Endothelial cell of umbilical vein (primary cell): ENCODE results near the gene FMNL2. TPM values are rescaled to one million over a fixed set of nuclear protein-coding genes. Genes with fewer than 3 reads are reported as not detected.

Experiments
- BruUV-seq: library from RNA; stranded (reverse); fragments of 400-500 nt; replicated peaks from 2 replicates; lab custom pipeline; 2021; lab: Mats Ljungman, UMichigan
- CTCF ChIA-PET: fragments of 300-600, 350-600 bp; sonication (Branson Sonifier 250); formaldehyde crosslinking; loops from one replicate; lab custom pipeline; 2021; ENCODE audit warnings: antibody characterized with exemption, inconsistent platforms; lab: Charles Lee
- POLR2A ChIA-PET: fragments of 300-600, 350-600 bp; sonication (Branson Sonifier 250); formaldehyde crosslinking; loops from one replicate; lab custom pipeline; 2021; ENCODE audit warnings: antibody characterized with exemption, inconsistent platforms; lab: Charles Lee
- DNase-seq: peaks from one replicate; pipeline ENCODE4 v3.0.0-alpha.2; 2011; ENCODE audit warnings: low read depth, low spot score
- FAIRE-seq: peaks from 2 replicates; lab custom pipeline; 2011; peaks lifted over from hg19 to GRCh38; lab: Jason Lieb, UNC
- H2AFZ ChIP-seq: 2 replicates; pipeline ENCODE4 v1.6.0; 2012; ENCODE audit warnings: low read depth, low read length, control low read depth, inconsistent platforms
- H3K27ac ChIP-seq: 2 replicates; pipeline ENCODE4 v1.5.1; 2011; ENCODE audit warnings: low read depth, mild to moderate bottlenecking, control low read depth, low read length, moderate library complexity; ENCODE audit not compliant: insufficient read depth
- H3K27me3 ChIP-seq, 2 experiments: 2 replicates each; pipeline versions ENCODE4 v1.6.0 to v1.6.1; 2011; ENCODE audit warnings: low read length in 2 of 2, mixed read lengths in 1 of 2; ENCODE audit not compliant: control insufficient read depth in 2 of 2, insufficient read depth in 2 of 2
- H3K36me3 ChIP-seq, 2 experiments: 2 replicates in 1 of 2; 3 replicates in 1 of 2; pipeline ENCODE4 v1.5.1; 2011; ENCODE audit warnings: low read length in 2 of 2, mild to moderate bottlenecking in 1 of 2, moderate library complexity in 1 of 2; ENCODE audit not compliant: control insufficient read depth in 2 of 2, insufficient read depth in 2 of 2; ENCODE audit errors: extremely low read depth in 1 of 2
- H3K4me1 ChIP-seq: 3 replicates; pipeline ENCODE4 v1.5.1; 2011; ENCODE audit warnings: mild to moderate bottlenecking, low read length; ENCODE audit not compliant: control insufficient read depth, insufficient read depth; ENCODE audit errors: extremely low read depth
- H3K4me2 ChIP-seq: 2 replicates; pipeline ENCODE4 v1.6.1; 2011; ENCODE audit warnings: low read length, control low read depth, mixed read lengths; ENCODE audit not compliant: insufficient read depth
- H3K4me3 ChIP-seq, 3 experiments: fragments of 200-600 bp in 1 of 3; sonication (generic), shearing (Covaris generic) in 1 of 3; replicated peaks in 1 of 3; 2 replicates each; pipeline ENCODE4 v1.5.1; 2011 to 2016; ENCODE audit warnings: control low read depth in 3 of 3, low read length in 3 of 3, mild to moderate bottlenecking in 2 of 3, inconsistent platforms in 1 of 3, low read depth in 1 of 3, moderate library complexity in 1 of 3; ENCODE audit not compliant: insufficient read depth in 1 of 3
- H3K79me2 ChIP-seq: 2 replicates; pipeline ENCODE4 v1.6.0; 2012; ENCODE audit warnings: low read length, inconsistent platforms; ENCODE audit not compliant: control insufficient read depth, insufficient read depth
- H3K9ac ChIP-seq: replicated peaks from 2 replicates; pipeline ENCODE3; 2011; ENCODE audit warnings: low read length, control low read depth; ENCODE audit not compliant: insufficient read depth; ENCODE audit errors: extremely low read depth
- H3K9me1 ChIP-seq: replicated peaks from 3 replicates; pipeline ENCODE4 v1.6.0; 2011; ENCODE audit warnings: mild to moderate bottlenecking, low read length; ENCODE audit not compliant: control insufficient read depth, insufficient read depth; ENCODE audit errors: extremely low read depth
- H3K9me3 ChIP-seq: replicated peaks from 2 replicates; pipeline ENCODE4 v1.5.1; 2012; ENCODE audit warnings: low read length, inconsistent platforms; ENCODE audit not compliant: control insufficient read depth, insufficient read depth
- H4K20me1 ChIP-seq: replicated peaks from 2 replicates; pipeline ENCODE3; 2011; ENCODE audit warnings: mild to moderate bottlenecking, low read length; ENCODE audit not compliant: control insufficient read depth, insufficient read depth; ENCODE audit errors: extremely low read depth
- CTCF ChIP-seq, 2 donors: IDR thresholded peaks; 1 replicate in 1 of 2; 2 replicates in 1 of 2; pipeline ENCODE4 v1.5.1; 2011; ENCODE audit warnings: low read length in 2 of 2, mild to moderate bottlenecking in 2 of 2, moderate library complexity in 2 of 2, control low read depth in 1 of 2, inconsistent platforms in 1 of 2, low read depth in 1 of 2; ENCODE audit not compliant: insufficient read depth in 1 of 2; ENCODE audit errors: extremely low read depth in 1 of 2
- EZH2 ChIP-seq: IDR thresholded peaks from 2 replicates; pipeline ENCODE4 v1.6.1; 2012; ENCODE audit warnings: borderline replicate concordance, low read depth, mild to moderate bottlenecking, moderate library complexity, low read length, inconsistent platforms; ENCODE audit not compliant: severe bottlenecking
- FOS ChIP-seq: IDR thresholded peaks from 2 replicates; pipeline ENCODE4 v1.6.1; 2011; ENCODE audit warnings: mild to moderate bottlenecking, low read length, moderate library complexity, borderline replicate concordance; ENCODE audit not compliant: insufficient read depth
- GATA2 ChIP-seq: IDR thresholded peaks from 2 replicates; pipeline ENCODE4 v1.7.0; 2011; ENCODE audit warnings: low read depth, mild to moderate bottlenecking, moderate library complexity, mixed read lengths, low read length; ENCODE audit not compliant: insufficient read length, insufficient read depth
- JUN ChIP-seq: IDR thresholded peaks from 2 replicates; pipeline ENCODE4 v1.6.1; 2011; ENCODE audit warnings: borderline replicate concordance, low read depth; ENCODE audit not compliant: insufficient read length, insufficient read depth
- MAX ChIP-seq: IDR thresholded peaks from 2 replicates; pipeline ENCODE4 v1.6.1; 2011; ENCODE audit not compliant: insufficient read depth, insufficient read length
- MYC ChIP-seq: IDR thresholded peaks from one replicate; pipeline ENCODE4 v1.6.1; 2011; ENCODE audit warnings: mild to moderate bottlenecking, low read depth, low read length
- POLR2A ChIP-seq: IDR thresholded peaks from 2 replicates; pipeline ENCODE4 v1.6.1; 2012; ENCODE audit warnings: low read depth, mild to moderate bottlenecking, control low read depth, low read length
- POLR2AphosphoS5 ChIP-seq: IDR thresholded peaks from 2 replicates; pipeline ENCODE4 v1.6.1; 2012; ENCODE audit warnings: low read depth, mild to moderate bottlenecking, control low read depth, low read length, moderate library complexity; ENCODE audit not compliant: insufficient read depth
- dilution Hi-C: fragments of 300-500 bp; cut with MboI; formaldehyde crosslinking; loops from one replicate; pipeline ENCODE4 v1.15.0; 2019; ENCODE audit warnings: low sequenced_read_pairs; ENCODE audit not compliant: extremely low pct_ligation_motif_present
- intact Hi-C: fragments of 100-400 bp; cut with micrococcal nuclease; formaldehyde crosslinking; loops from one replicate; pipeline ENCODE4 v1.10.0; 2022
- polyA plus RNA-seq, 4 experiments: library from polyadenylated mRNA; depleted of rRNA in 3 of 4; stranded (reverse) in 3 of 4; unstranded in 1 of 4; fragments of >200 nt; gene quantifications; 2 replicates each; pipeline versions ENCODE4 v1.2.1 to v1.2.3, GENCODE V29; 2011 to 2012; ENCODE audit warnings: missing spikeins in 1 of 4
- total RNA-seq: library from RNA; stranded (reverse); gene quantifications from 2 replicates; pipeline ENCODE4 v1.2.3, GENCODE V29; 2021

The FMNL2 gene
- total and polyA plus RNA-seq, 2 donors (not counting 3 experiments of a cell fraction or from before 2014, with no cell fraction given): 8.3 to 28.0 TPM

GRCh38 chr2:152542995-152543481 lies 208.1 kb downstream of the FMNL2 start:
- DNase-seq (peak; percentile 93), FAIRE-seq (peak; percentile 87)
- Histone ChIP-seq H2AFZ (no peak overlapping the region), H3K4me3 (no peak overlapping the region), H3K9me3 (no peaks in the 10 kb centered on the region), H3K79me2 (no peaks in the 10 kb centered on the region), H3K27ac (peak overlapping the region; percentile 89), H3K9ac (peak overlapping the region; percentile 70), H4K20me1 (no peaks in the 10 kb centered on the region), H3K27me3 (no peaks in the 10 kb centered on the region), H3K4me1 (peaks cover 26% of the 10 kb centered on the region), H3K9me1 (no peaks in the 10 kb centered on the region), H3K4me2 (peak overlapping the region; percentile 54), H3K36me3 (no peaks in the 10 kb centered on the region)
- ChIA-PET CTCF (interaction anchor here (0.6 to 2.7 kb wide), 7 partner anchors 10 to 367 kb away, joined by 3 to 9 read pairs (median 4); partner anchors contain the start of gene STAM2), POLR2A (interaction anchor here (0.6 to 1.1 kb wide), 3 partner anchors 19 to 51 kb away, joined by 3 to 7 read pairs (median 3); no protein-coding TSS in a partner anchor)
- TF ChIP-seq GATA2: no peak
- TF ChIP-seq MAX: peak; percentile 10
- TF ChIP-seq POLR2A: no peak
- no peak for TF ChIP-seq CTCF (IDR thresholded peaks at IDR 0.05; ENCODE audit: extremely low read depth in 1 of 2, insufficient read depth in 1 of 2, low read depth in 1 of 2, low read length in 2 of 2)
- TF ChIP-seq MYC: no peak
- TF ChIP-seq JUN: peak; percentile 69
- peak; percentile 75 for TF ChIP-seq FOS
- TF ChIP-seq EZH2: no peak
- TF ChIP-seq POLR2AphosphoS5: peak; percentile 35
- dilution Hi-C loops: no loop called here
- BruUV-seq: no TSS peak
- intact Hi-C loops: loop anchor here (1.0 to 5.0 kb wide), 5 partner anchors 18 to 366 kb away; partner anchors contain the start of gene STAM2
